H1 (cell line): ENCODE data around the gene GABPB1. TPM values are rescaled to one million over a fixed set of nuclear protein-coding genes. Genes with fewer than 3 reads are reported as not detected.

Source experiments
- CTCF ChIA-PET: fragments of 300-600 bp; sonication (Branson Sonifier 250); formaldehyde crosslinking; loops from one replicate; lab custom pipeline; 2021; ENCODE audit not compliant: partially characterized antibody; lab: Charles Lee
- POLR2A ChIA-PET: fragments of 300-600 bp; sonication (Branson Sonifier 250); formaldehyde crosslinking; loops from one replicate; lab custom pipeline; 2021; ENCODE audit warnings: inconsistent platforms; ENCODE audit not compliant: partially characterized antibody; lab: Charles Lee
- DNase-seq, 2 experiments: peaks; one replicate each; pipeline versions ENCODE4 v3.0.0 to v3.0.0-alpha.2; 2010 to 2022; ENCODE audit warnings: low spot score in 2 of 2, low read depth in 1 of 2, mixed read lengths in 1 of 2
- FAIRE-seq: peaks from 2 replicates; lab custom pipeline; 2011; peaks lifted over from hg19 to GRCh38; lab: Jason Lieb, UNC
- H2AFZ ChIP-seq: 2 replicates; pipeline ENCODE4 v1.8.1; 2012; ENCODE audit warnings: low read length, inconsistent platforms
- H2AK5ac ChIP-seq: 2 replicates; pipeline ENCODE4 v1.6.1; 2013; ENCODE audit warnings: low read depth, low read length
- H2BK120ac ChIP-seq: replicated peaks from 2 replicates; pipeline ENCODE3; 2013; ENCODE audit warnings: low read depth, low read length, inconsistent platforms
- H2BK12ac ChIP-seq: 2 replicates; pipeline ENCODE4 v1.6.1; 2013; ENCODE audit warnings: low read depth, low read length
- H2BK15ac ChIP-seq: 2 replicates; pipeline ENCODE4 v1.6.1; 2013; ENCODE audit warnings: low read length
- H2BK20ac ChIP-seq: 2 replicates; pipeline ENCODE4 v1.6.1; 2013; ENCODE audit warnings: low read length
- H2BK5ac ChIP-seq: 2 replicates; pipeline ENCODE4 v1.6.1; 2013; ENCODE audit warnings: low read depth, low read length
- H3K14ac ChIP-seq: 2 replicates; pipeline ENCODE4 v1.6.1; 2013; ENCODE audit warnings: inconsistent platforms; ENCODE audit not compliant: insufficient read length
- H3K18ac ChIP-seq: 2 replicates; pipeline ENCODE4 v1.6.1; 2013; ENCODE audit warnings: low read length; ENCODE audit errors: extremely low read depth
- H3K23ac ChIP-seq: 2 replicates; pipeline ENCODE4 v1.6.1; 2013; ENCODE audit warnings: inconsistent platforms; ENCODE audit not compliant: insufficient read length
- H3K23me2 ChIP-seq: 2 replicates; pipeline ENCODE4 v1.6.1; 2013; ENCODE audit warnings: low read depth, low read length
- H3K27ac ChIP-seq: 2 replicates; pipeline ENCODE4 v1.6.1; 2011; ENCODE audit warnings: low read depth, low read length, inconsistent platforms
- H3K27me3 ChIP-seq, 4 experiments: replicated peaks in 1 of 4; 1 replicate in 1 of 4; 2 replicates in 3 of 4; pipeline versions ENCODE4 v1.6.1 to v1.8.1; 2011 to 2013; ENCODE audit warnings: low read length in 3 of 4, mild to moderate bottlenecking in 3 of 4, inconsistent platforms in 2 of 4, mixed read lengths in 2 of 4, moderate library complexity in 1 of 4; ENCODE audit not compliant: control insufficient read depth in 3 of 4, insufficient read depth in 3 of 4; ENCODE audit errors: extremely low read depth in 1 of 4
- H3K36me3 ChIP-seq, 4 experiments: 2 replicates each; pipeline versions ENCODE4 v1.6.1 to v1.8.1; 2011 to 2013; ENCODE audit warnings: mild to moderate bottlenecking in 4 of 4, low read length in 3 of 4, moderate library complexity in 2 of 4, control low read depth in 1 of 4, inconsistent platforms in 1 of 4; ENCODE audit not compliant: insufficient read depth in 4 of 4, control insufficient read depth in 2 of 4
- H3K4ac ChIP-seq: replicated peaks from 2 replicates; pipeline ENCODE3; 2013; ENCODE audit warnings: low read length, low read depth, mixed read lengths, inconsistent platforms; ENCODE audit not compliant: insufficient read length
- H3K4me1 ChIP-seq, 4 experiments: replicated peaks in 1 of 4; 1 replicate in 1 of 4; 2 replicates in 3 of 4; pipeline versions ENCODE4 v1.6.1 to v1.8.1; 2011 to 2013; ENCODE audit warnings: low read length in 3 of 4, inconsistent platforms in 2 of 4, mixed read lengths in 1 of 4; ENCODE audit not compliant: insufficient read depth in 4 of 4, control insufficient read depth in 3 of 4
- H3K4me2 ChIP-seq, 2 experiments: 2 replicates each; pipeline versions ENCODE4 v1.6.1 to v1.8.1; 2011 to 2013; ENCODE audit warnings: low read depth in 2 of 2, low read length in 2 of 2, control low read depth in 1 of 2, inconsistent platforms in 1 of 2, mild to moderate bottlenecking in 1 of 2; ENCODE audit not compliant: insufficient read depth in 1 of 2
- H3K4me3 ChIP-seq, 4 experiments: fragments of 200-600, 300-600 bp in 1 of 4; sonication (generic), shearing (Covaris generic), sonication (Bioruptor Twin) in 1 of 4; 2 replicates each; pipeline versions ENCODE4 v1.5.1 to v1.8.1; 2011 to 2016; ENCODE audit warnings: low read length in 4 of 4, low read depth in 3 of 4, control low read depth in 2 of 4, inconsistent platforms in 2 of 4, mild to moderate bottlenecking in 2 of 4, mixed read lengths in 1 of 4, moderate library complexity in 1 of 4; ENCODE audit not compliant: insufficient read depth in 2 of 4; ENCODE audit errors: extremely low read depth in 1 of 4
- H3K56ac ChIP-seq: replicated peaks from 2 replicates; pipeline ENCODE3; 2013; ENCODE audit warnings: low read depth, mild to moderate bottlenecking, mixed read lengths, low read length, inconsistent platforms; ENCODE audit not compliant: insufficient read length
- H3K79me1 ChIP-seq: 2 replicates; pipeline ENCODE4 v1.6.1; 2013; ENCODE audit warnings: low read depth, low read length, control low read depth
- H3K79me2 ChIP-seq, 2 experiments: 2 replicates each; pipeline versions ENCODE4 v1.6.1 to v1.8.1; 2012 to 2013; ENCODE audit warnings: low read length in 2 of 2, mild to moderate bottlenecking in 2 of 2, inconsistent platforms in 1 of 2; ENCODE audit not compliant: insufficient read depth in 2 of 2, control insufficient read depth in 1 of 2
- H3K9ac ChIP-seq, 4 experiments: replicated peaks in 1 of 4; 1 replicate in 1 of 4; 2 replicates in 3 of 4; pipeline versions ENCODE4 v1.6.1 to v1.8.1; 2011 to 2013; ENCODE audit warnings: low read depth in 3 of 4, low read length in 3 of 4, control low read depth in 2 of 4, mild to moderate bottlenecking in 2 of 4, moderate library complexity in 2 of 4, inconsistent platforms in 1 of 4; ENCODE audit errors: extremely low read depth in 1 of 4
- H3K9me3 ChIP-seq, 2 experiments: 2 replicates each; pipeline versions ENCODE4 v1.6.1 to v1.8.1; 2012 to 2013; ENCODE audit warnings: mild to moderate bottlenecking in 2 of 2, moderate library complexity in 2 of 2, control low read depth in 1 of 2, inconsistent platforms in 1 of 2, low read depth in 1 of 2, low read length in 1 of 2, mixed read lengths in 1 of 2; ENCODE audit not compliant: insufficient read depth in 2 of 2
- H4K20me1 ChIP-seq, 2 experiments: replicated peaks in 1 of 2; 2 replicates each; pipeline versions ENCODE3 to v1.8.1; 2011 to 2013; ENCODE audit warnings: inconsistent platforms in 2 of 2, low read length in 2 of 2, mild to moderate bottlenecking in 1 of 2; ENCODE audit not compliant: insufficient read depth in 2 of 2, control insufficient read depth in 1 of 2
- H4K5ac ChIP-seq: 2 replicates; pipeline ENCODE4 v1.6.1; 2013; ENCODE audit warnings: low read length, low read depth, mixed read lengths, inconsistent platforms; ENCODE audit not compliant: insufficient read length
- H4K8ac ChIP-seq: 2 replicates; pipeline ENCODE4 v1.8.0; 2013; ENCODE audit warnings: mild to moderate bottlenecking, moderate library complexity, low read length, inconsistent platforms; ENCODE audit not compliant: insufficient read depth; ENCODE audit errors: extremely low read depth
- H4K91ac ChIP-seq: replicated peaks from 2 replicates; pipeline ENCODE3; 2013; ENCODE audit warnings: low read length, mixed read lengths, inconsistent platforms; ENCODE audit not compliant: insufficient read length
- CEBPB ChIP-seq: IDR thresholded peaks from 2 replicates; pipeline ENCODE4 v1.6.1; 2012; ENCODE audit warnings: low read depth, low read length
- CTBP2 ChIP-seq: IDR thresholded peaks from 2 replicates; pipeline ENCODE4 v1.7.0; 2011; ENCODE audit warnings: borderline replicate concordance, mild to moderate bottlenecking, moderate library complexity, mixed read lengths, low read length; ENCODE audit not compliant: insufficient read depth, insufficient read length
- EP300 ChIP-seq, 2 experiments: IDR thresholded peaks; 1 replicate in 1 of 2; 2 replicates in 1 of 2; pipeline ENCODE4 v1.6.1; 2011 to 2012; ENCODE audit warnings: low read depth in 2 of 2, low read length in 2 of 2, mild to moderate bottlenecking in 2 of 2, borderline replicate concordance in 1 of 2, inconsistent platforms in 1 of 2, moderate library complexity in 1 of 2
- polyA plus RNA-seq, 7 experiments: library from polyadenylated mRNA; depleted of rRNA in 3 of 7; stranded (reverse) in 5 of 7; unstranded in 2 of 7; fragments of >200 nt in 5 of 7; fragments of 200-250 nt in 2 of 7; gene quantifications; 1 replicate in 5 of 7; 2 replicates in 1 of 7; 4 replicates in 1 of 7; pipeline versions ENCODE4 v1.2.1 to v1.2.3, GENCODE V29; 2011 to 2013; ENCODE audit warnings: missing spikeins in 2 of 7, mixed read lengths in 2 of 7
- total RNA-seq: library from RNA; stranded (reverse); fragmentation: NEBNext Ultra II Directional; extraction: Animal tissue kit (Norgen Biotek cat#: 25700); gene quantifications from 2 replicates; pipeline ENCODE4 v1.2.1, GENCODE V29; 2021

Gene GABPB1
- total and polyA plus RNA-seq, 2 of the 8 experiments (the other 6 are each of a cell fraction or from before 2014, with no cell fraction given) = 24.5 to 32.3 TPM

GRCh38 chr15:50320504-50320903 is 34.5 kb downstream of the GABPB1 start:
- Histone ChIP-seq H3K9me3 (no peaks in the 10 kb centered on the region), H4K20me1 (no peaks in the 10 kb centered on the region), H3K4me3 (no peak overlapping the region), H3K4ac (no peak overlapping the region), H3K79me2 (no peaks in the 10 kb centered on the region; a peak in 1 of 4 replicates), H4K8ac (no peak overlapping the region), H3K14ac (no peak overlapping the region), H3K79me1 (peaks cover 2% of the 10 kb centered on the region), H2BK120ac (no peak overlapping the region), H3K4me2 (no peak overlapping the region), H3K18ac (no peak overlapping the region), H2BK15ac (no peak overlapping the region), H2AK5ac (no peak overlapping the region), H2BK12ac (no peak overlapping the region), H4K91ac (no peak overlapping the region), H3K27me3 (no peaks in the 10 kb centered on the region), H2AFZ (no peak overlapping the region), H3K9ac (no peak overlapping the region), H2BK5ac (no peak overlapping the region), H3K23me2 (no peaks in the 10 kb centered on the region), H4K5ac (no peak overlapping the region), H3K36me3 (no peaks in the 10 kb centered on the region), H3K4me1 (no peaks in the 10 kb centered on the region), H3K23ac (no peak overlapping the region), H3K27ac (no peak overlapping the region), H2BK20ac (no peak overlapping the region), H3K56ac (no peak overlapping the region)
- ChIA-PET POLR2A (no interaction called here), CTCF (no interaction called here)
- FAIRE-seq (no peak), DNase-seq (no peak)
- TF ChIP-seq CEBPB (no peak), CTBP2 (no peak), EP300 (IDR thresholded peaks at IDR 0.05; ENCODE audit: borderline replicate concordance in 1 of 2, low read depth in 2 of 2, low read length in 2 of 2) (no peak)
